ENCODE data around the gene MPP2. TPM values are rescaled to one million over a fixed set of nuclear protein-coding genes. Genes with fewer than 3 reads are reported as not detected.

MPP2 gene
- total RNA-seq, 1 donor from 2014 or later, result 4.6 TPM

DNA sequence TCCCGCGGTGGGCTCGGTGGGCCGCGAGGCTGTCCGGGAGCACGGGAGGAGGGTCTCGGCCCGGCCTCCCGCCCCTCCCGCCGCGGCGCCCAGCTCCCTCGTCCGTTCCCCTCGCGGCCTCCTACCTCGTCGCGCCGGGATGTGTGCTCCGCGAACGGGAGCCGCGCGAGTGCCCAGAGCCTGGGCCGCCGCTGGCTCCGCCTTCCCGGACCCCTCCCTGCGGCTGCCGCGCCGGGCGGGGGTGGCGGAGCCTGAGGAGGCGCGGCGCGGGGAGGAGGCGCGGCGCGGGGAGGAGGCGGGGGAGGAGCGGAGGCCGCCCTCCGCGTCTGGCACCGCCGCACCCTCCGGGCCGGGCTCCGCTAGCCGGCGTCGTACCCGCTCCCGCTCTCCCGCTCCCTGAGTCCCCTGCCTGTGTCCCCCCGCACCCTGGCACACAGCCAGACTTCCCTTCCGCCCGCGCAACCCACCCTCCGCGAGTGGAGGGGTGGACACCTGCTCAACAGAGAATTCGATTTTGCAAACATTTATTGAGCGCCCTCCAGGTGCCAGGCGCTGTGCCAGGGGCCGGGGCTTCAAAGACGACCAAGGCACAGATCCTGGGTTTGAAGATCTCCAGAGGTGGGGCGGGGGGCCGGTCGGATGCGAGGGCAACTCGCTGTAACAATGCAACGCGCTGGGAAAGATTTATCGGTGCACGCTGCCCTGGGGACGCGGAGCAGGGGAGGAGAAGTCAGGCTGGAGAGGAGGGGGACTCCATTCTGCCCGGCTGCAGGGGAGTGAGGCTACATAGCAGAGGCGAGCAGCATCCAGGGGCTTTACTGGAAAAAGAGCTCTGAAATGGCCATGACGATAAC lies 74.1 kb downstream of the MPP2 start, which contains the start of gene MPP3:
TSS of gene MPP3 (minus strand) at position 171 of the 854 bp plus-strand sequence. CDS start 1,240 bp downstream, outside the sequence.
- ATAC-seq, result peak; percentile 87
- intact Hi-C loops (cut with DNase I), result no loop called here
- peak; percentile 77 for DNase-seq (ENCODE audit: low spot score)

DNA sequence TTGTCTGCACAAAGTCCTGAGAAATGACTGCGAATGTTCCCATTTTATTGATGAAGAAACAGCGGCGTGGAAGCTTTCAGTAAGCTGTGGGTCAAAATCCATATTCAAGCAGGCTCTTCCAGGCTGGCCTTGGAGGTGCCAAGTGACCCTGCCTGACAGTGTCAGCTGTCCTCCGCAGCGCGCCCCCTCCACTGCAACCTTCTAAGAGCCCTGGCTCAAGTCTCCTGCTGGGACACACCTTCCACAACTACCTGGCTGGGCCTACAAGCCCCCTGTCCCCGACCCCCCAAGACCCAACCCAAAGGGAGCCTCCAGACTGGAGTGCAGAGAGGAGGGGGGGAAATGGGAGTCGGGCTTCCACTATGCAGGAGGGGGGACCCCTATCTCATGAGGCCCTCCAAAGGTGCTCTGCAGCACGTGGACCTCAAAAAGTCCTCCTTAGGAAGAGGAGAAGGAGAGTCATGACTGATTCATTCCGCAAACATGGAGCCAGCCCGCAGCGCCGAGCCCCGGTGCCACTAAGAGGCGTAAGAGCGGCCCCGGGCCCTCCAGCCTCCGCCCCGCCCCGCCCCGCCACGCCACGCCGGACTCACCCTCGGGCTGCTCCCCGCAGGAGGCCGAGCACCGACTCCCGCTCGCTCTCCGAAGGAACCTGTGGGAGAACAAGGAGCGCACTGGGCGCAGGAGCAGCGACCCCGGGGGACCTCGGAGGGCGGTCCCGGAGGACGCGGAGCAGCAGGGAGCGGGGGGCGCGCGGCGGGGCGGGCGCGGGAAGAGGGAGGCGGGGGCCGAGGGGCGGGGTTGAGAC lies 75.0 kb downstream of the MPP2 start:
- ATAC-seq, result peak; percentile 43
- DNase-seq (ENCODE audit: low spot score), result peak; percentile 70
- intact Hi-C loops (cut with DNase I), result no loop called here

DNA sequence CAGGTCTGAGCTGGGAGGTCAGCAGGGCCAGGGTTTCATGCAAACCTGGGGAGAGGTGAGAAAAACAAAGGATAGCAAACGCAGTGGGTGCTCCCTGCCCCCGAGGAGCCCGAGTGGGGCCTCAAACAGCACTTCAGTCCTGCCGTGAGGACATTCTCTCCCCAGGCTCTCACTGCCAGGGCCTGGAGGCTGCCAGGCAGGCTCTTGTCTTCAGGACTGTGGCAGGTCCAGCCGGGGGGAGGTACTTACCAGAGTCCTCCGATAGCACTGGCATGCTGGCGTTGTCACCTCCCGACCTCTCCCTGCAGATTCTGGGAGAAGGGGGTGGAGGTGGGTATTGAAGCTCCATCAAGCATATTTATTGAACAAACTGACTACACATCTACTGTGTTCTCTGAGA lies 75.7 kb downstream of the MPP2 start:
- ATAC-seq (no peak), DNase-seq (ENCODE audit: low spot score) (no peak)
- intact Hi-C loops (cut with DNase I), result no loop called here

- ATAC-seq (no peak), DNase-seq (ENCODE audit: low spot score) (no peak)
- intact Hi-C loops (cut with DNase I), result no loop called here
Observed at GRCh38 chr17:43830510-43831140, 76.7 kb downstream of the MPP2 start.

GRCh38 chr17:43829738-43830137 lies 77.6 kb downstream of the MPP2 start:
- intact Hi-C loops (cut with DNase I), result no loop called here
- no peak for DNase-seq (ENCODE audit: low spot score)

GRCh38 chr17:43827596-43827995 lies 79.7 kb downstream of the MPP2 start:
- DNase-seq (ENCODE audit: low spot score) (no peak), ATAC-seq (no peak)
- intact Hi-C loops (cut with DNase I), result no loop called here

More at GRCh38 chr17:43829738-43830137, 77.6 kb downstream of the MPP2 start:
- no peak for ATAC-seq

DNA sequence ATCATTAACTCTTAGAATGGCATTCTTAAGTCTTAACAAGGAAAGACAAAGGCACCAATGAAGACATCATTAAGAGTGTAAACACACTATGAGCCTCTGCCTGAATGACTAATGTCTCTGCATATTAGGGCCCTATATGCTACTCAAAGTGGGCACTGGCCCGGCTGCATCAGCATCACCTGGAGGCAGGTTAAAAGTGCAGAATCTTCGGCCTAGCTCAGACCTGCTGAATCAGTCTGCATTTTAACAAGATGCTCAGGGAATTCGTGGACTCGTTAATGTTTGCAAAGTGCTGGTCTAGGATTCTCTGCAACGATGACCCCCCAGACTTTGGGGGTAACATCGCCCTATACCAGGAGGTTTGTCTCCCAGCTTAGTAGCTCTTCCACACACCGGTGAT lies 81.1 kb downstream of the MPP2 start:
- ATAC-seq (no peak), DNase-seq (ENCODE audit: low spot score) (no peak)
- intact Hi-C loops (cut with DNase I), result no loop called here

- DNase-seq (ENCODE audit: low spot score) (no peak), ATAC-seq (no peak)
- intact Hi-C loops (cut with DNase I), result no loop called here
Observed at GRCh38 chr17:43825567-43825966, 81.8 kb downstream of the MPP2 start.

Other genes starting within 250 kb of the MPP2 start
- 19.5 TPM for gene MEOX1, start 245.6 kb downstream of the MPP2 start, total RNA-seq
- gene SOST, start 148.7 kb downstream of the MPP2 start, total RNA-seq, result not detected
- gene DUSP3, start 128.6 kb downstream of the MPP2 start, total RNA-seq, result 54.1 TPM
- not detected for gene CFAP97D1, start 127.1 kb downstream of the MPP2 start, total RNA-seq
- 13.8 TPM for gene MPP3, start 74.4 kb downstream of the MPP2 start, total RNA-seq
- 22.8 TPM for gene CD300LG, start 60.4 kb downstream of the MPP2 start, total RNA-seq
- not detected for gene PPY, start 34.9 kb upstream of the MPP2 start, total RNA-seq
- not detected for gene PYY, start 46.4 kb upstream of the MPP2 start, total RNA-seq
- gene NAGS, start 97.1 kb upstream of the MPP2 start, total RNA-seq, result 0.58 TPM
- gene TMEM101, start 107.4 kb upstream of the MPP2 start, total RNA-seq, result 17.7 TPM
- gene LSM12, start 159.1 kb upstream of the MPP2 start, total RNA-seq, result 32.5 TPM
- gene G6PC3, start 163.2 kb upstream of the MPP2 start, total RNA-seq, result 38.3 TPM
- gene HDAC5, start 216.1 kb upstream of the MPP2 start, total RNA-seq, result 63.5 TPM
- 0.85 TPM for gene HROB, start 234.4 kb upstream of the MPP2 start, total RNA-seq

All from sciatic nerve (tissue), 2 donors.